Osteocyte (in vitro differentiated cells): ENCODE data around the gene HMG20B. TPM values are rescaled to one million over a fixed set of nuclear protein-coding genes. Genes with fewer than 3 reads are reported as not detected.

Experiments
- DNase-seq: peaks from one replicate; pipeline ENCODE4 v3.0.0; 2021; ENCODE audit warnings: mixed read lengths; ENCODE audit not compliant: unreplicated experiment; ENCODE audit errors: extremely low spot score
- H3K27ac Mint-ChIP-seq: one replicate; pipeline ENCODE4 v1.8.0; 2021; ENCODE audit warnings: mild to moderate bottlenecking, mixed read lengths; ENCODE audit not compliant: unreplicated experiment
- H3K27me3 Mint-ChIP-seq: one replicate; pipeline ENCODE4 v1.8.0; 2021; ENCODE audit warnings: mixed read lengths; ENCODE audit not compliant: unreplicated experiment
- H3K36me3 Mint-ChIP-seq: one replicate; pipeline ENCODE4 v1.8.0; 2021; ENCODE audit warnings: mixed read lengths; ENCODE audit not compliant: unreplicated experiment
- H3K4me1 Mint-ChIP-seq: one replicate; pipeline ENCODE4 v1.8.0; 2021; ENCODE audit warnings: mixed read lengths; ENCODE audit not compliant: unreplicated experiment
- H3K4me3 Mint-ChIP-seq: one replicate; pipeline ENCODE4 v1.8.0; 2021; ENCODE audit warnings: mild to moderate bottlenecking, moderate library complexity, mixed read lengths; ENCODE audit not compliant: unreplicated experiment
- H3K9me3 Mint-ChIP-seq: one replicate; pipeline ENCODE4 v1.8.0; 2021; ENCODE audit warnings: mixed read lengths; ENCODE audit not compliant: unreplicated experiment
- CTCF ChIP-seq: fragments of 200-600 bp; sonication (generic); IDR thresholded peaks from 2 replicates; pipeline ENCODE4 v1.5.0; 2021; ENCODE audit warnings: antibody characterized with exemption, mild to moderate bottlenecking, moderate library complexity
- total RNA-seq: library from RNA; stranded (reverse); gene quantifications from 2 replicates; pipeline ENCODE4 v1.2.1, GENCODE V29; 2021

Gene HMG20B
- total RNA-seq, 1 donor from 2014 or later = 81.4 TPM

GRCh38 chr19:3605770-3606169 is 33.0 kb downstream of the HMG20B start:
- Mint-ChIP-seq H3K4me3 (no peak overlapping the region), H3K9me3 (no peaks in the 10 kb centered on the region), H3K4me1 (peaks cover 33% of the 10 kb centered on the region), H3K27ac (no peak overlapping the region), H3K36me3 (no peaks in the 10 kb centered on the region), H3K27me3 (no peaks in the 10 kb centered on the region)
- TF ChIP-seq CTCF = no peak
- DNase-seq = no peak

- H3K9me3 Mint-ChIP-seq = no peaks in the 10 kb centered on the region
- DNase-seq = no peak
- H3K27me3 Mint-ChIP-seq = no peaks in the 10 kb centered on the region
- H3K36me3 Mint-ChIP-seq = no peaks in the 10 kb centered on the region
- peaks cover 33% of the 10 kb centered on the region for H3K4me1 Mint-ChIP-seq
- H3K4me3 Mint-ChIP-seq = no peak overlapping the region
- no peak for TF ChIP-seq CTCF
- H3K27ac Mint-ChIP-seq = no peak overlapping the region
Observed at GRCh38 chr19:3606174-3606689, 33.5 kb downstream of the HMG20B start.

GRCh38 chr19:3606690-3607289 is 34.0 kb downstream of the HMG20B start, which contains the start of gene TBXA2R:
TSS of gene TBXA2R (minus strand) at chr19:3606875. CDS start at chr19:3600634, 6,241 bp downstream.
- H3K4me1 Mint-ChIP-seq = peaks cover 33% of the 10 kb centered on the region
- H3K27me3 Mint-ChIP-seq = no peaks in the 10 kb centered on the region
- H3K27ac Mint-ChIP-seq = no peak within 1 kb of the TSS
- DNase-seq = no peak
- no peak within 1 kb of the TSS for H3K4me3 Mint-ChIP-seq
- TF ChIP-seq CTCF = no peak
- H3K36me3 Mint-ChIP-seq = no peaks in the 10 kb centered on the region
- no peaks in the 10 kb centered on the region for H3K9me3 Mint-ChIP-seq

GRCh38 chr19:3607303-3608078 is 34.7 kb downstream of the HMG20B start:
- Mint-ChIP-seq H3K4me3 (no peak overlapping the region), H3K27me3 (no peaks in the 10 kb centered on the region), H3K36me3 (no peaks in the 10 kb centered on the region), H3K9me3 (no peaks in the 10 kb centered on the region), H3K4me1 (peaks cover 33% of the 10 kb centered on the region), H3K27ac (peak overlapping the region; percentile 37)
- TF ChIP-seq CTCF = no peak
- DNase-seq = no peak

GRCh38 chr19:3608079-3608641 is 35.4 kb downstream of the HMG20B start:
- no peaks in the 10 kb centered on the region for H3K36me3 Mint-ChIP-seq
- no peak for DNase-seq
- H3K27ac Mint-ChIP-seq = peak overlapping the region; percentile 37
- H3K9me3 Mint-ChIP-seq = no peaks in the 10 kb centered on the region
- H3K27me3 Mint-ChIP-seq = no peaks in the 10 kb centered on the region
- no peak overlapping the region for H3K4me3 Mint-ChIP-seq
- H3K4me1 Mint-ChIP-seq = peaks cover 32% of the 10 kb centered on the region
- TF ChIP-seq CTCF = no peak
